ENCODE measurements around the gene RHNO1.

Gene RHNO1

GRCh38 chr12:2877047-2877952 is at the start of gene RHNO1, which contains the start of gene FOXM1:
Gene RHNO1 (plus strand): TSS chr12:2877223. CDS start chr12:2885367, 8,144 bp downstream.
Gene FOXM1 (minus strand): TSS chr12:2877174. CDS start chr12:2874478, 2,696 bp downstream.
- peak; percentile 72 for DNase-seq (ENCODE audit: low read depth)

GRCh38 chr12:2829275-2829674 is 47.7 kb upstream of the RHNO1 start:
- DNase-seq (ENCODE audit: low read depth): no peak

- DNase-seq (ENCODE audit: low read depth): no peak
Measured at GRCh38 chr12:2832550-2833127, 44.4 kb upstream of the RHNO1 start.

GRCh38 chr12:2833327-2833726 is 43.7 kb upstream of the RHNO1 start:
- no peak for DNase-seq (ENCODE audit: low read depth)

GRCh38 chr12:2833810-2834209 is 43.2 kb upstream of the RHNO1 start:
- DNase-seq (ENCODE audit: low read depth): no peak

GRCh38 chr12:2834581-2835491 is 42.2 kb upstream of the RHNO1 start, which contains the start of gene NRIP2:
Gene NRIP2 (minus strand): TSS chr12:2835035. CDS start chr12:2834983, 52 bp downstream.
- no peak for DNase-seq (ENCODE audit: low read depth)

- no peak for DNase-seq (ENCODE audit: low read depth)
Measured at GRCh38 chr12:2835691-2836403, 41.2 kb upstream of the RHNO1 start.

- DNase-seq (ENCODE audit: low read depth): no peak
Measured at GRCh38 chr12:2836574-2836973, 40.4 kb upstream of the RHNO1 start.

GRCh38 chr12:2841056-2841650 is 35.9 kb upstream of the RHNO1 start:
- DNase-seq (ENCODE audit: low read depth): no peak

- DNase-seq (ENCODE audit: low read depth): no peak
Measured at GRCh38 chr12:2842948-2843347, 34.1 kb upstream of the RHNO1 start.

GRCh38 chr12:2844786-2845185 is 32.2 kb upstream of the RHNO1 start:
- no peak for DNase-seq (ENCODE audit: low read depth)

GRCh38 chr12:2845280-2845679 is 31.7 kb upstream of the RHNO1 start:
- no peak for DNase-seq (ENCODE audit: low read depth)

- DNase-seq (ENCODE audit: low read depth): no peak
Measured at GRCh38 chr12:2851931-2852330, 25.1 kb upstream of the RHNO1 start.

- peak; percentile 21 for DNase-seq (ENCODE audit: low read depth)
Measured at GRCh38 chr12:2853626-2854025, 23.4 kb upstream of the RHNO1 start.

GRCh38 chr12:2854669-2855453 is 22.2 kb upstream of the RHNO1 start:
- DNase-seq (ENCODE audit: low read depth): no peak

- no peak for DNase-seq (ENCODE audit: low read depth)
Measured at GRCh38 chr12:2855546-2855945, 21.5 kb upstream of the RHNO1 start.

- no peak for DNase-seq (ENCODE audit: low read depth)
Measured at GRCh38 chr12:2856051-2856450, 21.0 kb upstream of the RHNO1 start.

GRCh38 chr12:2857021-2857431 is 20.0 kb upstream of the RHNO1 start, which contains the start of gene TEX52:
Gene TEX52 (minus strand): TSS chr12:2857039. CDS start chr12:2857026, 13 bp downstream.
- no peak for DNase-seq (ENCODE audit: low read depth)

- no peak for DNase-seq (ENCODE audit: low read depth)
Measured at GRCh38 chr12:2857576-2857975, 19.4 kb upstream of the RHNO1 start.

- no peak for DNase-seq (ENCODE audit: low read depth)
Measured at GRCh38 chr12:2858334-2858733, 18.7 kb upstream of the RHNO1 start.
